Putamen (tissue), 1 donor: ENCODE results near the gene LRBA.

Source experiments
- DNase-seq: peaks from one replicate; pipeline ENCODE4 v3.0.0-alpha.2; 2016; ENCODE audit warnings: low spot score

LRBA gene

GRCh38 chr4:150875367-150875766 lies 139.7 kb downstream of the LRBA start:
- DNase-seq, result no peak

- no peak for DNase-seq
These were observed 140.5 kb downstream of the LRBA start for GRCh38 chr4:150874338-150875226.

- peak; percentile 57 for DNase-seq
These were observed 147.9 kb downstream of the LRBA start for GRCh38 chr4:150867148-150867547.

GRCh38 chr4:150863456-150863855 lies 151.6 kb downstream of the LRBA start:
- DNase-seq, result no peak

- no peak for DNase-seq
These were observed 152.3 kb downstream of the LRBA start for GRCh38 chr4:150862829-150863228.

- no peak for DNase-seq
These were observed 155.6 kb downstream of the LRBA start for GRCh38 chr4:150859453-150859852.

- DNase-seq, result no peak
These were observed 159.0 kb downstream of the LRBA start for GRCh38 chr4:150855981-150856510.

- no peak for DNase-seq
These were observed 160.5 kb downstream of the LRBA start for GRCh38 chr4:150854600-150854999.

- no peak for DNase-seq
These were observed 161.2 kb downstream of the LRBA start for GRCh38 chr4:150853882-150854281.

- no peak for DNase-seq
These were observed 162.9 kb downstream of the LRBA start for GRCh38 chr4:150852216-150852615.

GRCh38 chr4:150849016-150849415 lies 166.1 kb downstream of the LRBA start:
- DNase-seq, result no peak

GRCh38 chr4:150828159-150828558 lies 186.9 kb downstream of the LRBA start:
- no peak for DNase-seq

- no peak for DNase-seq
These were observed 187.9 kb downstream of the LRBA start for GRCh38 chr4:150827226-150827625.

GRCh38 chr4:150826306-150826705 lies 188.8 kb downstream of the LRBA start:
- no peak for DNase-seq

GRCh38 chr4:150822407-150822806 lies 192.7 kb downstream of the LRBA start:
- DNase-seq, result no peak

GRCh38 chr4:150821641-150822040 lies 193.4 kb downstream of the LRBA start:
- no peak for DNase-seq

- no peak for DNase-seq
These were observed 194.7 kb downstream of the LRBA start for GRCh38 chr4:150820409-150820808.

GRCh38 chr4:150818661-150819060 lies 196.4 kb downstream of the LRBA start:
- DNase-seq, result no peak

- no peak for DNase-seq
These were observed 197.1 kb downstream of the LRBA start for GRCh38 chr4:150817804-150818528.

GRCh38 chr4:150817017-150817416 lies 198.1 kb downstream of the LRBA start:
- no peak for DNase-seq

- no peak for DNase-seq
These were observed 198.6 kb downstream of the LRBA start for GRCh38 chr4:150816491-150816890.

GRCh38 chr4:150814873-150815272 lies 200.2 kb downstream of the LRBA start:
- no peak for DNase-seq
